Forelimb muscle (tissue), 1 donor: ENCODE data around the gene STXBP6. TPM values are rescaled to one million over a fixed set of nuclear protein-coding genes. Genes with fewer than 3 reads are reported as not detected.
A peak's percentile ranks its signal among the peaks of the same experiment; 100 is the strongest.
"Not testable (repeated sequence)": the region's sequence is repeated elsewhere in the genome, so short reads cannot be mapped to it uniquely, and the experiment has no call there.

Experiments
- DNase-seq: peaks from one replicate; pipeline ENCODE4 v3.0.0-alpha.2; 2013; ENCODE audit warnings: low read depth
- polyA plus RNA-seq: library from polyadenylated mRNA; unstranded; fragments of 120-200 nt; gene quantifications from one replicate; pipeline ENCODE4 v1.2.1, GENCODE V29; 2013; ENCODE audit not compliant: insufficient read length

The STXBP6 gene
- polyA plus RNA-seq, 1 donor: 15.4 TPM

GRCh38 chr14:24986206-24986893, 63.6 kb downstream of the STXBP6 start:
- no peak for DNase-seq

GRCh38 chr14:24984846-24985589, 64.9 kb downstream of the STXBP6 start:
- DNase-seq: no peak

- DNase-seq: no peak
Observed at GRCh38 chr14:24982472-24983155, 67.3 kb downstream of the STXBP6 start.

- DNase-seq: no peak
Observed at GRCh38 chr14:24979725-24980239, 70.2 kb downstream of the STXBP6 start.

- no peak for DNase-seq
Observed at GRCh38 chr14:24978862-24979724, 70.9 kb downstream of the STXBP6 start.

GRCh38 chr14:24976602-24977001, 73.3 kb downstream of the STXBP6 start:
- DNase-seq: no peak

GRCh38 chr14:24975393-24975792, 74.6 kb downstream of the STXBP6 start:
- DNase-seq: no peak

GRCh38 chr14:24974591-24975374, 75.2 kb downstream of the STXBP6 start:
- DNase-seq: no peak

- DNase-seq: no peak
Observed at GRCh38 chr14:24972844-24973243, 77.1 kb downstream of the STXBP6 start.

- no peak for DNase-seq
Observed at GRCh38 chr14:24971255-24971654, 78.7 kb downstream of the STXBP6 start.

- DNase-seq: no peak
Observed at GRCh38 chr14:24966579-24966964, 83.4 kb downstream of the STXBP6 start.

- peak; percentile 93 for DNase-seq
Observed at GRCh38 chr14:24965934-24966578, 83.9 kb downstream of the STXBP6 start.

- DNase-seq: no peak
Observed at GRCh38 chr14:24965578-24965933, 84.4 kb downstream of the STXBP6 start.

GRCh38 chr14:24964591-24964990, 85.4 kb downstream of the STXBP6 start:
- DNase-seq: no peak

- DNase-seq: no peak
Observed at GRCh38 chr14:24964048-24964447, 85.9 kb downstream of the STXBP6 start.

- not testable (repeated sequence) for DNase-seq
Observed at GRCh38 chr14:24962118-24962517, 87.8 kb downstream of the STXBP6 start.

GRCh38 chr14:24960816-24961215, 89.1 kb downstream of the STXBP6 start:
- DNase-seq: no peak

- DNase-seq: peak; percentile 74
Observed at GRCh38 chr14:24959791-24960331, 90.1 kb downstream of the STXBP6 start.

GRCh38 chr14:24958271-24958670, 91.7 kb downstream of the STXBP6 start:
- DNase-seq: no peak

- no peak for DNase-seq
Observed at GRCh38 chr14:24957814-24958213, 92.1 kb downstream of the STXBP6 start.
